ENCODE measurements around the gene PRKCH. TPM values are rescaled to one million over a fixed set of nuclear protein-coding genes. Genes with fewer than 3 reads are reported as not detected.

PRKCH gene
- total RNA-seq, 1 experiment from 2014 or later = 5.2 TPM

DNA sequence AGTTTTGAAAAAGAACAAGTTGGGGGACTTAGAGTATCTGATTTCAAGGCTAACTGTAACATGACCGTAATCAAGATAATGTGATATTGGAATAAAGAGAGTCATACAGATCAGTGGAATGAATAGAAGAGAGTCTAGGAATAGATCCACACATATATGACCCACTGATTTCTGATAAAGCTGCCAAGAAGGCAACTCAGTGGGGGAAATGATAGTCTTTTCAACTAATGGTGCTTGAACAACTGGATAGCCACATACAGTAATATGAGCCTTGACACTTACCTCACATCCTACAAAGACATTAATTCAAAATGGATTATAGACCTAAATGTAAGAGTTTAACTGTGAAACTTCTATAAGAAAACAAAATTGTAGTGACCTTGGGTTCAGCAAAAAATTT is 3.8 kb downstream of the PRKCH start:
- Histone ChIP-seq H3K9ac (ENCODE audit: extremely low read depth, insufficient read length, low read length) (no peak overlapping the region), H3K9me3 (ENCODE audit: control insufficient read depth, low read depth, low read length) (no peaks in the 10 kb centered on the region), H4K5ac (ENCODE audit: insufficient read length, low read depth, low read length) (no peak overlapping the region), H2BK120ac (ENCODE audit: low read depth, low read length, poor library complexity, severe bottlenecking) (no peak overlapping the region), H2AK5ac (ENCODE audit: insufficient read length, low read length) (no peak overlapping the region), H2AFZ (ENCODE audit: low read length) (no peak overlapping the region), H3K14ac (ENCODE audit: insufficient read depth, low read length) (no peak overlapping the region), H4K8ac (replicated peaks; ENCODE audit: insufficient read length, low read depth, low read length) (no peak overlapping the region), H3K56ac (ENCODE audit: insufficient read length, low read depth, low read length) (no peak overlapping the region), H4K91ac (ENCODE audit: insufficient read length, low read depth, low read length) (no peak overlapping the region), H3K23me2 (ENCODE audit: insufficient read length, low read depth, low read length, poor library complexity, severe bottlenecking) (peaks cover 16% of the 10 kb centered on the region), H3K27me3 (ENCODE audit: insufficient read depth, low read length) (peaks cover 12% of the 10 kb centered on the region; the same call in 1 of the 2 replicates), H2BK12ac (ENCODE audit: insufficient read length, low read depth, low read length) (no peak overlapping the region), H3K79me2 (ENCODE audit: insufficient read depth, low read length) (no peaks in the 10 kb centered on the region), H2BK15ac (ENCODE audit: low read depth, low read length) (no peak overlapping the region), H4K20me1 (ENCODE audit: control insufficient read depth, insufficient read depth, insufficient read length) (no peaks in the 10 kb centered on the region), H2BK20ac (ENCODE audit: low read depth, low read length, poor library complexity, severe bottlenecking) (no peak overlapping the region), H3T11ph (ENCODE audit: low read length) (no peak overlapping the region), H3K23ac (ENCODE audit: insufficient read length, low read depth, low read length) (no peak overlapping the region), H3K27ac (ENCODE audit: insufficient read length, low read depth, low read length) (no peak overlapping the region), H3K4me2 (ENCODE audit: insufficient read depth, insufficient read length, low read length) (no peak overlapping the region), H3K79me1 (ENCODE audit: insufficient read depth, low read depth, low read length, poor library complexity, severe bottlenecking) (no peaks in the 10 kb centered on the region), H3K18ac (ENCODE audit: insufficient read length, low read depth, low read length) (no peak overlapping the region), H2BK5ac (ENCODE audit: insufficient read length, low read length) (no peak overlapping the region), H3K4me1 (ENCODE audit: insufficient read depth, low read length) (peaks cover 2% of the 10 kb centered on the region; the same call in 1 of the 2 replicates), H3K4ac (ENCODE audit: low read depth, low read length) (no peak overlapping the region)
- WGBS (ENCODE audit: extremely low coverage, insufficient read length, low lambda C conversion rate) = no CpG with 5 or more reads among the region's 1 CpG
- Mint-ChIP-seq H3K36me3 (ENCODE audit: insufficient read depth in 1 of 3, low read depth in 3 of 3) (peaks cover 2 to 16% (median 8%) of the 10 kb centered on the region in 3 experiments; a peak in 5 of 7 replicates), H3K4me1 (peaks cover 29% of the 10 kb centered on the region in 2 experiments), H3K27ac (no peak overlapping the region), H3K27me3 (ENCODE audit: low read depth) (peaks cover 31% of the 10 kb centered on the region), H3K9me3 (peaks cover 6 to 9% of the 10 kb centered on the region in 2 experiments; a peak in 4 of 5 replicates), H3K4me3 (no peak overlapping the region)
- TF ChIP-seq, protein P1, sequence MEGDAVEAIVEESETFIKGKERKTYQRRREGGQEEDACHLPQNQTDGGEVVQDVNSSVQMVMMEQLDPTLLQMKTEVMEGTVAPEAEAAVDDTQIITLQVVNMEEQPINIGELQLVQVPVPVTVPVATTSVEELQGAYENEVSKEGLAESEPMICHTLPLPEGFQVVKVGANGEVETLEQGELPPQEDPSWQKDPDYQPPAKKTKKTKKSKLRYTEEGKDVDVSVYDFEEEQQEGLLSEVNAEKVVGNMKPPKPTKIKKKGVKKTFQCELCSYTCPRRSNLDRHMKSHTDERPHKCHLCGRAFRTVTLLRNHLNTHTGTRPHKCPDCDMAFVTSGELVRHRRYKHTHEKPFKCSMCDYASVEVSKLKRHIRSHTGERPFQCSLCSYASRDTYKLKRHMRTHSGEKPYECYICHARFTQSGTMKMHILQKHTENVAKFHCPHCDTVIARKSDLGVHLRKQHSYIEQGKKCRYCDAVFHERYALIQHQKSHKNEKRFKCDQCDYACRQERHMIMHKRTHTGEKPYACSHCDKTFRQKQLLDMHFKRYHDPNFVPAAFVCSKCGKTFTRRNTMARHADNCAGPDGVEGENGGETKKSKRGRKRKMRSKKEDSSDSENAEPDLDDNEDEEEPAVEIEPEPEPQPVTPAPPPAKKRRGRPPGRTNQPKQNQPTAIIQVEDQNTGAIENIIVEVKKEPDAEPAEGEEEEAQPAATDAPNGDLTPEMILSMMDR (conservative IDR thresholded peaks at IDR 0.05) = no peak
- no peak for DNase-seq
